Left lung (tissue), 10 donors: ENCODE measurements around the gene FGF22. TPM values are rescaled to one million over a fixed set of nuclear protein-coding genes. Genes with fewer than 3 reads are reported as not detected.
A peak's percentile ranks its signal among the peaks of the same experiment; 100 is the strongest.

Experiments used
- ATAC-seq: fragments of 200-7000 bp; cut with Tn5 transposase; one replicate; pipeline ENCODE4 v1.9.1; 2020; ENCODE audit warnings: moderate library complexity
- DNase-seq, 4 donors: peaks; one replicate each; pipeline ENCODE4 v3.0.0-alpha.2; 2013 to 2020
- H3K27ac ChIP-seq, 2 donors: fragments of 200-600 bp; sonication (generic) in 1 of 2; one replicate each; pipeline versions ENCODE4 v1.5.0 to v1.8.0; 2020 to 2021
- H3K27me3 ChIP-seq, 2 donors: fragments of 200-600 bp; sonication (generic) in 1 of 2; one replicate each; pipeline versions ENCODE4 v1.5.0 to v1.8.0; 2020 to 2021
- H3K36me3 ChIP-seq, 2 donors: fragments of 200-600 bp; sonication (generic) in 1 of 2; one replicate each; pipeline versions ENCODE4 v1.5.0 to v1.8.0; 2020 to 2021
- H3K4me1 ChIP-seq, 2 donors: fragments of 200-600 bp; one replicate each; pipeline ENCODE4 v1.8.0; 2021
- H3K4me3 ChIP-seq, 2 donors: fragments of 200-600 bp; sonication (generic) in 1 of 2; one replicate each; pipeline versions ENCODE4 v1.5.0 to v1.8.0; 2020 to 2021; ENCODE audit warnings: mild to moderate bottlenecking in 1 of 2
- H3K9me3 ChIP-seq, 2 donors: fragments of 200-600 bp; sonication (generic) in 1 of 2; one replicate each; pipeline versions ENCODE4 v1.5.0 to v1.8.0; 2020 to 2021
- intact Hi-C, 2 donors: fragments of 100-400 bp; cut with DNase I; formaldehyde crosslinking; loops; one replicate each; pipeline versions ENCODE4 v1.11.2 to v1.14.2; 2022
- polyA plus RNA-seq, 6 donors: library from polyadenylated mRNA; unstranded; fragments of 120-200 nt; gene quantifications; one replicate each; pipeline ENCODE4 v1.2.1, GENCODE V29; 2013; ENCODE audit not compliant: insufficient read length in 6 of 6
- total RNA-seq, 2 donors: library from RNA; stranded (reverse); fragmentation: NEBNext Ultra II Directional; extraction: Animal tissue kit (Norgen Biotek cat#: 25700); gene quantifications; one replicate each; pipeline ENCODE4 v1.2.1, GENCODE V29; 2021
- TF ChIP-seq, protein P1 (sequence below), 2 donors: fragments of 200-600 bp; sonication (generic) in 1 of 2; IDR thresholded peaks; one replicate each; pipeline versions ENCODE4 v1.5.0 to v1.8.0; 2021; ENCODE audit warnings: antibody characterized with exemption in 2 of 2
- donor health status: DM: no; HTN: yes; CAD: no.
- donor health status: DM: no; HTN: no; CAD: no.

The FGF22 gene
- total and polyA plus RNA-seq, 8 donors, result 0.21 to 0.48 (median 0.30) TPM

DNA sequence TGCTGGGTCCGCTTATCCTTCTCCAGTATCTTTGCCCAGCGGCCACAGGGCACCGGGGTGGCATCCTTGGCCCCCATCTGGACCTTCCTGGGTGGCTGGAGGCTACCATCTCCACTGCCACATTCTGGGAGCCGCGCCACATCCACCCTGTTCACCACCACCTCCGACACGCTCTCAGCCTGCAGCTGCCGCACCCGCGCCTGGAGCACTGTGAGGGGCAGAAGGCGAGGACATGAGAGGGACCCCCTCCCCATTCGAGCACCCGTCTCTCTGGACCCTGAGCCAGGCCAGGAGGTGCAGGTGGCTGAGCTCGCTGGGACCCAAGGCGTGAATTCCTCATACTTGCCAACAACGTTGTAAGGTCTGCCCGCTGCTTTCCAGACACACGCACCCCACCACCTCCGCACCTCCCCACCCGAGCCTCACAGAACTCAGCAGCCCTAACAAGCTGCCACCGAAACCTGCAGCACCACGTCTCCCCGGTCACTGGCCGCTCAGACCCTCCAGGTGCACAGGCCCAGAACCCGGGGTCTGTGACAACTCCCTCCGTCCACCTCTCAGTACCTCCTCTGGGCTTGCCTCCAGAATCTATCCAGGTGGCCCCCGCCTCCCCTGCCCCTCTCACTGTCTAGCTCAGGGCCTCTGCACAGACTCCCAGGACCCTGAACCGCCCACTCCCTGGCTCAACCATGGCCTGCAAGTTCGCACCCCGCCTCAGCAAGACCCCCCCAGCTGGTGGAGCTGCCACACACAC lies 9.5 kb upstream of the FGF22 start:
- TF ChIP-seq, protein P1, sequence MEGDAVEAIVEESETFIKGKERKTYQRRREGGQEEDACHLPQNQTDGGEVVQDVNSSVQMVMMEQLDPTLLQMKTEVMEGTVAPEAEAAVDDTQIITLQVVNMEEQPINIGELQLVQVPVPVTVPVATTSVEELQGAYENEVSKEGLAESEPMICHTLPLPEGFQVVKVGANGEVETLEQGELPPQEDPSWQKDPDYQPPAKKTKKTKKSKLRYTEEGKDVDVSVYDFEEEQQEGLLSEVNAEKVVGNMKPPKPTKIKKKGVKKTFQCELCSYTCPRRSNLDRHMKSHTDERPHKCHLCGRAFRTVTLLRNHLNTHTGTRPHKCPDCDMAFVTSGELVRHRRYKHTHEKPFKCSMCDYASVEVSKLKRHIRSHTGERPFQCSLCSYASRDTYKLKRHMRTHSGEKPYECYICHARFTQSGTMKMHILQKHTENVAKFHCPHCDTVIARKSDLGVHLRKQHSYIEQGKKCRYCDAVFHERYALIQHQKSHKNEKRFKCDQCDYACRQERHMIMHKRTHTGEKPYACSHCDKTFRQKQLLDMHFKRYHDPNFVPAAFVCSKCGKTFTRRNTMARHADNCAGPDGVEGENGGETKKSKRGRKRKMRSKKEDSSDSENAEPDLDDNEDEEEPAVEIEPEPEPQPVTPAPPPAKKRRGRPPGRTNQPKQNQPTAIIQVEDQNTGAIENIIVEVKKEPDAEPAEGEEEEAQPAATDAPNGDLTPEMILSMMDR (IDR thresholded peaks at IDR 0.05), result no peak
- Histone ChIP-seq H3K4me1 (peaks cover 13 to 28% of the 10 kb centered on the region in 2 donors), H3K36me3 (peaks cover 0 to 48% of the 10 kb centered on the region in 2 donors), H3K9me3 (no peaks in the 10 kb centered on the region), H3K27ac (no peak overlapping the region), H3K27me3 (no peaks in the 10 kb centered on the region), H3K4me3 (no peak overlapping the region)
- DNase-seq (no peak), ATAC-seq (no peak)
- intact Hi-C loops, result no loop called here

DNA sequence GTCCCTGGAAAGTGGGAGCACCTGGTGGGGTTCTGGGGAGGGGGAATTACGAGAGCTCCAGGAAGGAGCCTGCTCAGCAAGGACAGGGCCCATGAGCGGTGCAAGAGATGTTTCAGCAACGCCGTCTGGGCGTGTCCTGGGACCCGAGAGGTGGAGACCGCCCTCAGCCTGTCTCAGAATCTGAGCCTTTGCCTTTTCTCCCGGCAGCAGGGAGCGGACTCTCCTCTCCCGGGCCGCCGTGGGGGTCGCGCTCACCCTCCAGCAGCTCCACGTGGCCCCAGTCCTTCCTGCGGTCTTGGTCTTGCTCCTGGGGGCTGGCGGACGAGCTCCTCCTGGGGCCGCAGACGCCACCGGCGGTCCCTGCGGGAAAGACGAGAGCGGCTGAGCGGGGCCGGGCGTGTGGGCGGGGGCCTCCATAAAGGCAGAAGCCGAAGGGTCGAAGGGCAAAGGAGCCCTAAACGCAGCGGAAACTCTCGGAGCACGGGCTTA lies 7.1 kb upstream of the FGF22 start:
- intact Hi-C loops, result no loop called here
- H3K36me3 ChIP-seq, result peaks cover 0 to 33% of the 10 kb centered on the region in 2 donors
- peaks cover 13 to 28% of the 10 kb centered on the region in 2 donors for H3K4me1 ChIP-seq
- H3K9me3 ChIP-seq, result no peaks in the 10 kb centered on the region
- peak overlapping the region in 1 of 2 donors; percentile 77 for H3K27ac ChIP-seq
- TF ChIP-seq, protein P1 (IDR thresholded peaks at IDR 0.05), result no peak
- ATAC-seq (peak; percentile 19), DNase-seq (no peak)
- H3K4me3 ChIP-seq, result peak overlapping the region; percentile 76 to 99
- H3K27me3 ChIP-seq, result no peaks in the 10 kb centered on the region

DNA sequence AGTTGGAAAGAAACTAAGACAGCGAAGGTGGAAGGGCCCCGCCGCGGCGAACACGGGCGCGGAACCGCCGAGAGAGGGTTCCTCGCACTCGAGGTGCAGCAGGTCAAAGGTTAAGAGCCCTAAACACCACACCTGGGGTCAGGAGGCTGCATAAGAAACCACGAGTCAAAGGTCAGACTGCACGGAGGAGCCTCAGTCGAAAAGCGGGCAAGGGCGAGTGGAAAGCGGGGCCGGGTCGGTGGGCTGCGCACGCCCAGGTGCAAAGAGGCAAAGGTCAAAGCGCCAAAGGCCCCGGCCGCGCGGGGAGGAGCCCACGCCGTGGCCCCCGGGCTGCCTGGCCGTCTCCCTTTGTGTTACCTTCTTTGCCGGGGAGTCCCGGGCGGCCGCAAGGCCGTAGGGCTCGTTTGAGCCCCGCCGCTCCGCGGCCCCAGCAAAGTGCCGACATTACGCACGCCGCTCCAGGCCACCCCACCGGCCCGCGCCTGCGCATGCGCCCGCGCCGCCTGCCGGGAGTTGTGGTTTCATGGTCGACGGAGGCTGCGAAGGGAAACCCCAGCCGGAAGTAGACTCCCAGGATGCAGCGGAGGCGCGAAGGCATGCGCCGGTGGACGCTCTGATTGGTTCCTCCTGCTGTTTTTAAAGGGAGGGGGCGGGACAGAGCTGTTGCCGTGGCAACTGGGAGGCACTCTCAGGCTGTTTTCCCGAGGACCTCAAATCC lies 6.5 kb upstream of the FGF22 start, which contains the start of gene POLRMT:
Gene POLRMT, minus strand, starts transcription at position 470 of the 718 bp plus-strand sequence. Its CDS starts 25 bp downstream, at position 445.
- DNase-seq, result peak; percentile 98 to 99 (median 98)
- H3K36me3 ChIP-seq, result peaks cover 0 to 27% of the 10 kb centered on the region in 2 donors
- TF ChIP-seq, protein P1 (IDR thresholded peaks at IDR 0.05), result peak in 1 of 2 donors; percentile 36
- peak within 1 kb of the TSS; percentile 76 to 99 for H3K4me3 ChIP-seq
- H3K27me3 ChIP-seq, result no peaks in the 10 kb centered on the region
- no peaks in the 10 kb centered on the region for H3K9me3 ChIP-seq
- H3K4me1 ChIP-seq, result peaks cover 13 to 28% of the 10 kb centered on the region in 2 donors
- H3K27ac ChIP-seq, result peak within 1 kb of the TSS in 1 of 2 donors; percentile 77
- intact Hi-C loops, result no loop called here
- peak; percentile 97 for ATAC-seq

DNA sequence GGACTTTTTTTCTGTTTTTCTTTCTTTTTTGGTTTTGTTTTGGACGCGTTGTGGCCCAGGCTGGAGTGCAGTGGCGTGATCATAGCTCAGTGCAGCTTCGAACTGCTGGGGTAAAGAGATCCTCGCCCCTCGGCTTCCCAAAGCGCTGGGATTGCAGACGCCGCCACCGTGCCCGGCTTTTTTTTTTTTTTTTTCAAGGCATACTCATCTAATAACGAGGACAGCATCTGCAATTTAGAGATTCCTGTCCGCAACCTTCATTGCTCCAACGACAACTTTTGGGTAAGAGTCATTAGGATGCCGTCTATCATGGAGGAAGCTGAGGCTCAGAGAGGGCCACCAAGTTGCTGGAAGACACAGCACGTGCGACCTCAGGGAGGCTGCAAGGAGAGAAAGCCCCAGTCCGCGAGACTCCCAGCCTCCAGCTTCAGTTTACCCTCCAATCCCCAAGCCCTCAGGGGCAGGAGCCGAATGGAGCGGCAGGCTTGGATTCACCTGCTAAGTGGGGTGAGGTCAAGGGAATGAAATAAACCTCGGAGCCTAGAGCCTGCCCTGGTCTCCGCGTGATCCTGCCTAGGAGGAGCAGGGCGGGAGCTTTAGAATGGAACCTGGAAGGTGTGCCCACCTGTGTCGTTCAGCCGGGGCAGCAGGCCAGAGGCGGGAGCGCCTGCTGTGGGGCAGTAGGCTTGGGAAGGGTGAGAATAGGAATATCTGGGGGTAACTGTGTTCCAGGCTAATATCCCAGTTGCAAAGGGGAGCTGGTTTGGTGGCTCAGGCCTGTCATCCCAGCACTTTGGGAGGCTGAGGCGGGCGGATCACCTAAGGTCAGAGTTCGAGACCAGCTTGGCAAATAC lies 5.7 kb upstream of the FGF22 start:
- H3K4me1 ChIP-seq, result peaks cover 17 to 34% of the 10 kb centered on the region in 2 donors
- H3K9me3 ChIP-seq, result no peaks in the 10 kb centered on the region
- DNase-seq (no peak), ATAC-seq (peak; percentile 4)
- H3K36me3 ChIP-seq, result peaks cover 0 to 19% of the 10 kb centered on the region in 2 donors
- peak overlapping the region; percentile 76 to 99 for H3K4me3 ChIP-seq
- intact Hi-C loops, result no loop called here
- peak overlapping the region in 1 of 2 donors; percentile 73 for H3K27ac ChIP-seq
- H3K27me3 ChIP-seq, result peaks cover 0 to 6% of the 10 kb centered on the region in 2 donors
- TF ChIP-seq, protein P1 (IDR thresholded peaks at IDR 0.05), result no peak
